ENCODE data around the gene ACP7.

ACP7 gene

GRCh38 chr19:39129116-39129515, 44.9 kb downstream of the ACP7 start:
- TF ChIP-seq CTCF (IDR thresholded peaks at IDR 0.05; ENCODE audit: extremely low read depth, missing control alignments), result no peak
- no peak for DNase-seq (ENCODE audit: low spot score)

GRCh38 chr19:39130337-39131254, 46.4 kb downstream of the ACP7 start:
- peak; percentile 48 for DNase-seq (ENCODE audit: low spot score)
- no peak for TF ChIP-seq CTCF (IDR thresholded peaks at IDR 0.05; ENCODE audit: extremely low read depth, missing control alignments)

- no peak for TF ChIP-seq CTCF (IDR thresholded peaks at IDR 0.05; ENCODE audit: extremely low read depth, missing control alignments)
- DNase-seq (ENCODE audit: low spot score), result no peak
These were observed 47.1 kb downstream of the ACP7 start for GRCh38 chr19:39131255-39131755.

- DNase-seq (ENCODE audit: low spot score), result no peak
- no peak for TF ChIP-seq CTCF (IDR thresholded peaks at IDR 0.05; ENCODE audit: extremely low read depth, missing control alignments)
These were observed 48.3 kb downstream of the ACP7 start for GRCh38 chr19:39132344-39132969.

GRCh38 chr19:39133431-39134270, 49.5 kb downstream of the ACP7 start:
- no peak for DNase-seq (ENCODE audit: low spot score)
- no peak for TF ChIP-seq CTCF (IDR thresholded peaks at IDR 0.05; ENCODE audit: extremely low read depth, missing control alignments)

GRCh38 chr19:39135701-39136100, 51.5 kb downstream of the ACP7 start:
- TF ChIP-seq CTCF (IDR thresholded peaks at IDR 0.05; ENCODE audit: extremely low read depth, missing control alignments), result no peak
- no peak for DNase-seq (ENCODE audit: low spot score)

All from GM20000 (cell line).